HG03460 (cell line): ENCODE data around the gene PNLDC1.

Experiments
- ATAC-seq: cut with Tn5 transposase; IDR thresholded peaks from one replicate; pipeline ENCODE4 v1.9.1; 2021; ENCODE audit not compliant: unreplicated experiment

Gene PNLDC1, protein sequence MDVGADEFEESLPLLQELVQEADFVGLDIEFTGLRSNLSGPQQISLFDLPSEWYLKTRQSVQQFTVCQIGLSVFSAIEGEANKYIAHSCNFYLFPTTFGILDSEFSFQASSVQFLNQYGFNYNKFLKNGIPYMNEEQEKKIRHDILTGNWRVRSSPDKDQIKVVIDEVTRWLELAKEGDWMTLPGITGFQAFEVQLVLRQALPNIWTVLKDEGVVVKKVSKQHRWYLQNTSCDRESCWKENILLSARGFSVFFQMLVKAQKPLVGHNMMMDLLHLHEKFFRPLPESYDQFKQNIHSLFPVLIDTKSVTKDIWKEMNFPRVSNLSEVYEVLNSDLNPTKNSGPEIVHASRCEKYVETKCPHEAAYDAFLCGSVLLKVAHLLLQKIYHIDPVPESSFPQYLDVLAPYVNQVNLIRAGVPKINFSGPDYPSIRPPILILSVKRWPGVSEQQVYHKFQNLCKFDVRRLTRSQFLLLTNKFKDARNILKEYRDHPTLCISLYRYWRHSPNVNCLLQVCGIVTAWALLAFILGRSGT

DNA sequence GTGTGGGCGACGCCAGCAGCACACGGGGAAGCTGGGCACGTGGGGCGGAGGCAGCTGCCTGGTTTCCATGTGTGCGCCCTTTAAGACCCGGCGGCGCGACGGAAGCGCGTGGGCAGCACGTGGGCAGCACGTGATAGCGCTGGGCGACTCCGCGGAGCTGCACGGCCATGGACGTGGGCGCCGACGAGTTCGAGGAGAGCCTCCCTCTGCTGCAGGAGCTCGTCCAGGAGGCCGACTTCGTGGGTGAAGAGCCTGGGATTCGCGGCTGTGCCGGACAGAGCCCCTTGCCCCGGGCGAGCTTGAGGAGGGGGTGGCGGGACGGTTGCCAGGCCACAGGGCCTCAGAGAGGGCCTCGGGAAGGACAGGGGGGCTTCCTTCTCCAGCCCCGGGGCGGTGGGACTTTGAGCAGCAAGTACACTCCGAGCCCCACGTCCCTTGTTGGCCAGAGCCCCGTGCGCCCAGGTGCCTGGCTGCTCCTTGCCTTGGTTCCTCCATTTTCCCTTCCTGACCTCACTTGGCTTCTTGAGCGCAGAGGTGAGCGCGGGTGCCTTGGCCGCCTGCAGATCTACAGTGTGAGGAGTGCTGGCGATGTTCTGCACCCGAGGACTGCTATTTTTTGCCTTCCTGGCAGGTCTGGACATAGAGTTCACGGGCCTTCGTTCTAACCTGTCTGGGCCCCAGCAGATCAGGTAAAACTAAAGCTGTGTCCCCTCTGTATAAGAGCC lies at the start of gene PNLDC1:
Gene PNLDC1 (plus strand): TSS at position 136 of the 725 bp plus-strand sequence. CDS start 32 bp downstream, at position 168.
- ATAC-seq: no peak

DNA sequence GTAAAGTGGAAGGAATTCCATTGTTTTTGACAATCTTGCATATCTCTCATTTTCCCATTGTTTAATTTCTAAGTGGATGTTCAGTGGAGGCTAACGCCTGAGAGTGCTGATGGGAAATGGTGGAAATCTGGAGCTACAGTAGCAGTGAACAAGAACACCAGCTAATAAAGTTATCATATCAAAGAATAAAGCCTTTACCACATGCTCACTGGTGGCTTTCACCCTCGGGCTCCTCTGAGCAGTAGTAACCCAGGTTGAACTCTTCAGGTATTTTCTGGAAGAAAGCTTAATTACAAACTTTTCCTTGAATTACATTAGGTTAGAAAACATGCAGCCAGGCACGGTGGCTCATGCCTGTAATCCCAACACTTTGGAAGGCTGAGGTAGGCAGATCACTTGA lies 48.6 kb upstream of the PNLDC1 start:
- ATAC-seq: no peak

DNA sequence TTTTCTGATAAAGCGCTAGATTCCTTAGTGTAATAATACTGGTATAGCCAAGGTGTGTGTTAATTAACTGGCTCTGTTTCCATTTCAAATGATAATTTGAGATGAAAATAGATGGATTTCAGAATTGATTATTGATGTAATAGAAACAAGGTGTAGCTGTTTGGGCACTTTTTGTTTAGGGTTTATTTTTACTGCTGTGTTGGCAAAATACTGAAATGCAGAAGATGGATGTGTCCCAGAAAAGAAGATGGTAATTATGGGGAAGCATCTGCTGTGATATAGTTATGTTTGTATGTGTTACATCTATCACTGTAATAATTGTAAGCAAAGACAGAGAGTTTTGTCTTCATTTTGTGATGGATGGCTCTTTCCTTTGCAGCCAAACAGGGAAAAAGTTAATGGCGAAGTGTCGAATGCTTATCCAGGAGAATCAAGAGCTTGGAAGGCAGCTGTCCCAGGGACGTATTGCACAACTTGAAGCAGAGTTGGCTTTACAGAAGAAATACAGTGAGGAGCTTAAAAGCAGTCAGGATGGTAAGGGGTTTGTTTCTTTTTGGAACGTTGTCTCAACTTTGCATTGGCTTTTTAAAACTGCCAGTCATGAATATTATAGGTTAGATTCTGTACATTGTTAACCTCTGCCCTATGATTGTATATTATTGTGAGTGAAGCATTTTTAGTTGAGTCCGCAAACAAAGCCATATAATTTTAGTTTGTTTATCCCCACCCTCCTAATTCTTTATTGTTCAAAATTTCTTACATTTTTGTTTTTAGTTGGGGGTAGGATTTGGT lies 46.8 kb upstream of the PNLDC1 start:
- no peak for ATAC-seq

DNA sequence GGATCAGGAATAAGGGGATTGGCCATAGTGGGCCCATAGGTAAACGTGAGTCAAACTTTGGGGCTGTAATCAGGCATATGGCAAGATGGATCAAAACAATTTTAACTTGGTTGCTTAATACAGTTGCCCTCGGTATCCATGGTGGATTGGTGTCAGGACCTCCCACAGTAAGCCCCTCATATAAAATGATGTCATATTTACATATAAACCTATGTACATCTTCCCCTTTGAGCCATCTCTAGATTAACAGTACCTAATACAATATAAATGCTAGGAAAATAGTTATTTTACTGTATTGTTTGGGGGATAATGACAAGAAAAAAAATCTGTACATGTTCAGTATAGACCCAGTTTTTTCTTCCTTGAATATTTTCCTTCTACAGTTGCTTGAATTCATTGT lies 45.7 kb upstream of the PNLDC1 start:
- ATAC-seq: no peak

DNA sequence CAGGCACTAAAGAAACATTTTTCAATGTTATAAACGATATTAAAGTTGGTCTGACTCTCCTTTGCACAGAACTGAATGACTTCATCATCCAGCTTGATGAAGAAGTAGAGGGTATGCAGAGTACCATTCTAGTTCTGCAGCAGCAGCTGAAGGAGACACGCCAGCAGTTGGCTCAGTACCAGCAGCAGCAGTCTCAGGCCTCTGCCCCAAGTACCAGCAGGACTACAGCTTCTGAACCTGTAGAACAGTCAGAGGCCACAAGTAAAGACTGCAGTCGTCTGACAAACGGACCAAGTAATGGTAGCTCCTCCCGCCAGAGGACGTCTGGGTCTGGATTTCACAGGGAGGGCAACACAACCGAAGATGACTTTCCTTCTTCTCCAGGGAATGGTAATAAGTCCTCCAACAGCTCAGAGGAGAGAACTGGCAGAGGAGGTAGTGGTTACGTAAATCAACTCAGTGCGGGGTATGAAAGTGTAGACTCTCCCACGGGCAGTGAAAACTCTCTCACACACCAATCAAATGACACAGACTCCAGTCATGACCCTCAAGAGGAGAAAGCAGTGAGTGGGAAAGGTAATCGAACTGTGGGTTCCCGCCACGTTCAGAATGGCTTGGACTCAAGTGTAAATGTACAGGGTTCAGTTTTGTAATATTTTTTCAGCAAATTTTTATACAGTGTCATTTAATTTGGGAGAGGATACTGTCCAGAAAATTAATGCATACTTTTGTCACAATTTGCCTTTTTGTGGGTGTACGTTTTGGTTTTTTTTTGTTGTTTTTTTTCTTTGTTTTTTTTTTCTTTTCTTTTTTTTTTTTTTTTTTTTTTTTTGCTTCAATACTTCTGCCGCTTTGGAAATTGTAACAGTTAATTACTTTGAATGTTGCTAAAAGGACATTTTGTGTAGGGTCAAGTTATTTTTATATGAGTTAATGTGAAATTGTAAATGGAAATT lies 44.8 kb upstream of the PNLDC1 start:
- ATAC-seq: no peak

DNA sequence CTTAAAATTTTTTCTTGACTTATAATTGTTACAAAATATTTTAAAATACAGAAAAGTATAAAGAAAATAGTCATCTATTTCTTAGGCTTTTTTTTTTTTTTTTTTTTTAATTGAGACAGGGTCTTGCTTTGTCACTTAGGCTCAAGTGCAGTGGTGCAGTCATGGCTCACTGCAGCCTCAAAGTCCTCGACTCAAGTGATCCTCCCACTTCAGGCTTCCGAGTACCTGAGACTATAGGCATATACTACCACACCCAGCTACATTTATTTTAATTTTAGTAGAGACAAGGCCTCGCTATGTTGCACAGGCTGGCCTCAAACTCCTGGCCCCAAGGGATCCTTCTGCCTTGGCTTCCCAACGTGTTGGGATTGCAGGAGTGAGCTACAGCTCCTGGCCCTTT lies 43.6 kb upstream of the PNLDC1 start:
- ATAC-seq: no peak

DNA sequence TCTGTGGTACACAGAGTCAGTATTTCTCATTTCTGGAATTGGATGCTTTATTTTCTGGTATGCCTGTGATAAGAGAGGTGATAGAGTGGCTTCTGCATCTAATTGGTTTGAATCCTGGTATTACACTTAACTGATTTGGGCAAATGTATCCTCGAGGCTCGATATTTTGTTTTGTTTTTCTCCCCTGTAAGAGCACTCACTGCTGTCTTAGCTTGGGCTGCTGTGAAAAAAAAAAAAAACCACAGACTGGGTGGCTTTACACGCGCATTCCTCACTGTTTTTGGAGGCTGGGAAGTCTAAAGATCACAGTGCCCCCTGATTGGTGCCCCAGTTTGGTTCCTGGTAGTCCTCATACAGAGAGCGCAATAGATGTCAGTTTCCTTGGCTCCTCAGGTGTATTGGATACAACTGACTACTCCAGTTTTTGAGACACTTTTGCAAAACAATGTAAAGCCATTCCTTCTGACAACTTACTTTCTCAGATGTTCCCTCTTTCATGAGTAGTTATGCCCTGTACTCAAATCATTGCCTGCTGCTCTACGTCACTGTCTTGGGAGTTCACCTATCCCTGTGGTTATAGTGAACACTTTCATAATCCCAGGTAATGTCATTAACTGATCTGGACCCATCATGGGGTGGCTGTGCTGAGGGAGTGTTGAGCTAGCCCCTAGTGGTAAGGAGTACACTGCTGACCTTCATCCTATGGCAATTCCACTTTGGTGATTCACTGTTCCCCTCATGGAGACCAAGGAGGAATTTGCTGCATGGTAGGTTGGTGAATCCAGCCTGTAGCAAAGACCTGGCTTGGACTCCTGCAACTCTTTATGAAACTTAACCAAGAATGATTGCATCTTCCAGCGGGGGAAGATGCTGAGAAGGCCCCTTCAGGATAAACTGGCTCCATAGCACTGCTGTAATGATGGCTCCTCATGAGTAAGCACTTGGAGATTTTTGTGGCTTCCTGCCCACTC lies 41.8 kb upstream of the PNLDC1 start:
- no peak for ATAC-seq

DNA sequence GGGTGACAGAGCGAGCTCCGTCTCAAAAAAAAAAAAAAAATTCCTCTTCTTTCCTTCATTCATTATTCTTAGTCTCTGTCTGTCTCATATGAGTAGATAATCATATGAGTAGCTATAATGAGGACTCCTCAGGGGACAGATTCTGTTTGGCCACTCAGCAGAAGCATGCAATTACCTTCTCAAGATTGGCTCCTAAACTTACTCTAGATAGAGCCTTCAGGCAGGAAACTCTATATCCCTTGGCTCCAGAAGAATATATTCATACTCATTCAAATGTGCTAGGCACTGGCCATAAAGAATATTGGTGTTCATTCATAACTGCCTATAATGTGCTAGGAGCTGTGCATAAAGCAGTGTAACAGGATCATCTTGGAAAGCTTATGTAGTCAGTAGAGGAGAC lies 40.4 kb upstream of the PNLDC1 start:
- no peak for ATAC-seq

DNA sequence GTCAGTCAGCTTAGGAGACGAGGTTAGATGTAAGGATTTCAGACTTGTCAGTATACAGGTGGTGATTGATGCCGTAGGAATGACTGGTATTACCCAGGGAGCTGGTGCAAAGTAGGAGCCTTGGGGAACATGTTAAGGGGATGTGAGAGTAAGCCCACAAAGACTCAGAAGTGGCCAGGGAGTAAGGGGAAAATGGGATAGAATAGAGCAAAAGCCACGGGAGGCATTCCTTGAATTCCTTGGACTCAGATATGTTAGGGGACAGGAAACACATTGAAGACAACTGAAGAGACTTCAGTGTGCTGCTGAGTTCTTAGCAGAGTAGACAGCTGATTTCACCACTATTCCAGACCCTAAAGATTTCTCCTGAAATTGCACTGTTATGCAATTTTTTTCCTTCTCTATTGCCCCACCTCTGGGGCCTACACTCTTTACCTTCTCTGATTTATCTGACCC lies 39.4 kb upstream of the PNLDC1 start:
- no peak for ATAC-seq

DNA sequence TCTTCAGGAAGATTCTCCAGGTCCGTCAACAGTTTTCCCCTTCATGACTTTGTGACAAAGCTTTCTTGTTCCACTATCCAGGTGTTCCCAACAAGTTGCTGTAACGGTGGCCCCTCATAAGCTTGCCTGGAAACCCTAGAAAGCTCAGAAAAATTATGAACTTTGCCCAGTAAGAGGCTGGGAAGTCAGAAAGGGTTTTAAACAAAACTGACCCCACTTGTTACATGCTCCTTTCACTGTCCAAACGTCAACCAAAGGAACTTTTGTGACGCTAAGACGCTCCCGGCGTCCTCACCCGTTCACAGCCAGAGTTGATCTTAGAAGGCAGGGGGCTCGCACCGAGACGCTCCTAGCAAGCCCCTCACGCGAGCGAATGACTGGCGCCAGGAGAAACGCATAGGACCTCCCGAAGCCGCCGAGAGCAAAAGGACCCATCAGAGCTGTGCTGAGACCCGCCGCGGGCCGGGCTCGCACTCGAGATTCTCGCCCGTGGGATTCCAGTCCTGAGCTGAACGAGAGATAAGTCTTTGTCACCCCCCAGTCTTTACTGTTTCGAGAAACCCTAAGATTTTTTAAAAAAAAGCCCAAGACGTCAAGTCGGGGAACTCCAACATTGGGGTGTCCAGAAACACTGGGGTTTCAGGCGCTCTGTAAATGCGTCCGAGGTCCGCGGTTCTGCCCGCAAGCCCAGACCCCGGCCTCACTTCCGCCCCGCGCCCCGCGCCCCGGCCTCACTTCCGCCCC lies 38.8 kb upstream of the PNLDC1 start:
- peak; percentile 1 for ATAC-seq

DNA sequence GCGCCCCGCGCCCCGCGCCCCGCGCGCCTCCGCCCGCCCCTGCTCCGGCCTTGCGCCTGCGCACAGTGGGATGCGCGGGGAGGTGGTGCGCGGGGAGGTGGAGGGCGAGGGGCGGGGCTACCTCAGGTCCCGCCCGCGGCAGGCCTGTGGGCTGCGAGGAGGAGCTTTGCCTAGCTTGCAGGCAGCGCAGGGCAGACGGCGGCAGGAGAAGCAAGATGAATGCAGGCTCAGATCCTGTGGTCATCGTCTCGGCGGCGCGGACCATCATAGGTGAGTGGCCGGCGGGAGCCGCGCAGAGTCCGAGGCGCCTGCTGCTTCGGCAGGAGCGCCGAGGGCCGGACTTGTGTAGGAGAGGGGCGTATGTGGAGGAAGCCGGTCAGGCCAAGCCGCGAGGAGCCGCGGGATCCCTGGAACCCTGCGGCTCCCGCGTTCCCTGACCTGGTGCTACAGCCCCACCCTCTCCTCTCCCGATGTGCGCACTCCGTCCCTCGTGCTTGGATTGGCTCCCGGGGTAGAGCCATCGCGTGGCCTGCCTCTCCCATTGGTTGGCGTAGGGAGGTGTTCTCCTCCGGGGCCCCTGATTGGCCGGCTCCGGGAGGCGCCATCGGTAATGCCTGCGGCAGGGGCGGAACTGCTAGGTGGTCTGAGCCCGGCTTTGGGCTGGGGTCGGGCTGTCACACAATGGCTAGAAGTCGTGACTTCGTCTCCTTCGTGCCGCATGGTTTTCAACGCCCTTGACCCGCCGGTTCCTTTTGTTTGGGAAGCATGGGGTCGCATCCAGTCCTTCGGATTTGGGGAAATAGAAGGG lies 38.0 kb upstream of the PNLDC1 start, which contains the start of gene ACAT2:
Gene ACAT2 (plus strand): TSS at position 173 of the 808 bp plus-strand sequence. CDS start 43 bp downstream, at position 216.
- peak; percentile 98 for ATAC-seq

DNA sequence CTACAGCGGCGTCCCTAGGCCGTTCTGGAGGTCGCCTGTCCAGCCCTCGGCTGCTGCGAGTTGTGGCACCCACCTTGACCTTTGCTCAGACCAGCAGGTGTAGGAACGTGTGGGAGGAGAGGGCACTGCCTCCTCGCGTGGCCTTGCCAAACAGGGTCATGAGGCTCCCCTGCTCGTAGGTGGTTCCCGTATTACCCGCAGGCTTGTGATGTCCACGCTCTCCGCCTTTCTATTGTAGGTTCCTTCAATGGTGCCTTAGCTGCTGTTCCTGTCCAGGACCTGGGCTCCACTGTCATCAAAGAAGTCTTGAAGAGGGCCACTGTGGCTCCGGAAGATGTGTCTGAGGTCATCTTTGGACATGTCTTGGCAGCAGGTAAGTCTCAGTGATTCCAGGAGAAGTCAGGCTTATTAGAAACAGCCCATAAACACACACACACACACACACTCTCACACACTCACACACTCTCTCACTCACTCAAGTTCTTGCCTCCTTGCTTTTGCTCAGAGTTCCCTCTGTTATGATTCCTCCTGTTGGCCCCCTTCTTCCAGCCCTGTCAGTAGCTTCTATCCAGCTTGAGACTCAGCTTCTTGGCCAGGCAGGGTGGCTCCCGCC lies 37.3 kb upstream of the PNLDC1 start:
- peak; percentile 14 for ATAC-seq

DNA sequence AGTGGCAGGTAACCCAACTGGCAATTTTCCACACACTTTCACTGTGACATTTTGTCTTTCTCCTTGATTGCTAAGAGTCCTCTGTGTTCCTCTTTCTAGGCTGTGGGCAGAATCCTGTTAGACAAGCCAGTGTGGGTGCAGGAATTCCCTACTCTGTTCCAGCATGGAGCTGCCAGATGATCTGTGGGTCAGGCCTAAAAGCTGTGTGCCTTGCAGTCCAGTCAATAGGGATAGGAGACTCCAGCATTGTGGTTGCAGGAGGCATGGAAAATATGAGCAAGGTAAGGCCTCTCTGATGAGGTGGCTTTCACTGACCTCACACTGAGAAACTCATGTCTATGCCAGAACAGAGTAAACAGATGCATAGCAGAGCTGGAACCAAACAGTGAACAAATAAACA lies 33.2 kb upstream of the PNLDC1 start:
- no peak for ATAC-seq

DNA sequence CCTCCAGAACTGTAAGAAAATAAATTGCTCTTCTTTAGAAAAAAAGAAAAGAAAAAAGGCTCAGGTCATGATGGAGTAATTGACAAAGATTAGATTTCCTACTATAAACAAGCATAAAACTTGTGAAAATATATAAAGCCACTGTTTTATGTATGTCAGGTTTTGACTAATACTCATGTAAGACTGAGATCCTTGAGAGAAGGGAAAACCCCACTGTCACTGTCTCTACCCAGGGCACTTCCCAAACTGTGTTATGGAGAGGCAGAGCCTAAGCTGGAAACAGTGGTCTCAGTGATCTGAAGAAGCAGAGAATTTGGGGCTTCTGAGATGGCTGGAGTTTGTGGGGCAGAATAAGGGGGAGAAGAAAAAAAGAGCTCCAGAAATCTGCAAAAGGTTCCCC lies 30.6 kb upstream of the PNLDC1 start:
- no peak for ATAC-seq

DNA sequence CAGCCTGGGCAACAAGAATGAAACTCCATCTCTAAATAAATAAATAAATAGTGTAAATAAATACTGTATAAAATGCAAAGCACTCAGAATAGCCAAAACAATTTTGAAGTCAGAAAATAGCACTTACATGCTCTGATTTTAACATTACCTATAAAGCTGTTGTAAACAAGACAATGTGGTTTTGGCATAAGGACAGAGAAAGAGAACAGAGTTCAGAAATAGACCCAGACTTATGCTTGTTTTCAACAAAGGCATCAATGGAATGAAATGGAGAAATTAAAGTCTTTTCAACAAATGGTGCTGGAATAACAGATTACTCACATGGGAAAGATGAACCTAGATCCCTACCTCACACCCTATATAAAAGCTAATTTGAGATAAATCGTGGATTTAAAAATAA lies 27.9 kb upstream of the PNLDC1 start:
- ATAC-seq: no peak

DNA sequence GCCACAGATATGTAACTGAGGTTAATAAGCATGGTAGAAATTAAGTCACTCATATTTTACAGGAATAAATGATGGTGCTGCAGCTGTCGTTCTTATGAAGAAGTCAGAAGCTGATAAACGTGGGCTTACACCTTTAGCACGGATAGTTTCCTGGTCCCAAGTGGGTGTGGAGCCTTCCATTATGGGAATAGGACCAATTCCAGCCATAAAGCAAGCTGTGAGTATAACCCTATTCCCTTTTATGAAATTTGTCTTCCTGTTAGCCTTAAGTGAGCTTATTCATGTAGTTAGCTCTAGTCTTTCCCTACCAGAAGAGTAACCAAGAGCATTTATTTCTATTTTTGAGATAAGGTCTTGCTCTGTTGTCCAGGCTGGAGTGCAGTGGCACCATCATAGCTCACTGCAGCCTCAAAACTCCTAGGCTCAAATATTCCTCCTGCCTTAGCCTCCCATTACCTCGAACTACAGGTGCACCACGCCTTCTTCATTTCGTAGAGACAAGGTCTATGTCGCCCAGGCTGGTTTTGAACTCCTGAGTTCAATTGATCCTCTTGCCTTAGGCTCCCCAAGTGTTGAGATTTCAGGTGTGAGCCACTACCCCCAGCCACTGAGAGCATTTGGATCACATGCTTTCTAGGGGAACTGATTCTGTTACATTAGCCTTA lies 22.7 kb upstream of the PNLDC1 start:
- no peak for ATAC-seq
